Measurements from ENCODE around the gene JAG1.

JAG1 gene

GRCh38 chr20:10641893-10642292, 31.9 kb downstream of the JAG1 start:
- Histone ChIP-seq H3K9ac (ENCODE audit: low read length) (no peak overlapping the region), H3K36me3 (ENCODE audit: control insufficient read depth, insufficient read depth, low read length, severe bottlenecking) (peaks cover 93% of the 10 kb centered on the region), H3K4me3 (ENCODE audit: low read length) (no peak overlapping the region), H3K9me3 (ENCODE audit: control insufficient read depth, low read length) (no peaks in the 10 kb centered on the region), H3K27me3 (replicated peaks; ENCODE audit: control insufficient read depth, insufficient read depth, low read length) (no peaks in the 10 kb centered on the region), H3K4me1 (ENCODE audit: control insufficient read depth, insufficient read depth, low read length) (peaks cover 14% of the 10 kb centered on the region)
- no peak for DNase-seq (ENCODE audit: low read depth)

DNA sequence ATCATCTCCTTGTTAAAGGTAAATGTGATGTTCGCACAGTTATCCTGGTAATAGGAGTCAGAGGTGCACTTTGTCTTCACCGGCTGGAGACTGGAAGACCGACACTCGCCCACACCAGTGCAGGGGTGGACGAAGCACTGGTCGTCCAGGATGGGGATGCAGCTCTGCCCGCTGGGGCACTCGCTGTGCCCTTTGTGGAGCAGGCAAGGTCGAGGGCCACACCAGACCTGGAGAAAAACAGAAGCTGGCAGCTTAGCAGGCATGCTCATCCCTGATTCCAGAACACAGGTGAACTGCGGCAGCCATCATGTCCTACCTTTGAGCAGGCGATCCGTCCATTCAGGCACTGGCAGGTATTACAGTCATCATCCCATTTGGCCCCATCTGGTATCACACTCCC, 32.3 kb downstream of the JAG1 start:
- Histone ChIP-seq H3K9ac (ENCODE audit: low read length) (no peak overlapping the region), H3K36me3 (ENCODE audit: control insufficient read depth, insufficient read depth, low read length, severe bottlenecking) (peaks cover 88% of the 10 kb centered on the region), H3K27me3 (replicated peaks; ENCODE audit: control insufficient read depth, insufficient read depth, low read length) (no peaks in the 10 kb centered on the region)

DNA sequence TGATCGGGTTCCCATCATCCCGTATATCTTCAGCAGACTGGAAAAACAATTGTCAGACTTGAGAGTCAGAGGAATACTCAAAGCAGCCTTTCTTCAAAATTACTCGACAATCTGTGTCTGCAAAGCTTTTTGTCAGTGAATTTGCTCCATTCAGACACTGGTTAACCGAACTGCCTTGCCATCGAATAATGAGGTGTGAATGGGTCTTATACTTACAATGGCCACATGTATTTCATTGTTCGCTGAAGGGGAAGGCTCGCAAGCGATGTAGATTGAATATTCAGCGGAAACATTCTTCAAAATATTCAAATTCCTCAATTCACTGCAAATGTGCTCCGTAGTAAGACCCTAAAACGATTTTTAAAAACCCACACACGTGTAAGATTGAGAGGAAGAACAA, 32.9 kb downstream of the JAG1 start:
- peaks cover 83% of the 10 kb centered on the region for H3K36me3 ChIP-seq (ENCODE audit: control insufficient read depth, insufficient read depth, low read length, severe bottlenecking)
- no peak overlapping the region for H3K9ac ChIP-seq (ENCODE audit: low read length)
- peaks cover 24% of the 10 kb centered on the region for H3K4me1 ChIP-seq (ENCODE audit: control insufficient read depth, insufficient read depth, low read length)
- DNase-seq (ENCODE audit: low read depth), result no peak
- H3K27me3 ChIP-seq (replicated peaks; ENCODE audit: control insufficient read depth, insufficient read depth, low read length), result no peaks in the 10 kb centered on the region
- no peak overlapping the region for H3K4me3 ChIP-seq (ENCODE audit: low read length)
- no peaks in the 10 kb centered on the region for H3K9me3 ChIP-seq (ENCODE audit: control insufficient read depth, low read length)

More for the DNA sequence above, 32.3 kb downstream of the JAG1 start:
- no peak for DNase-seq (ENCODE audit: low read depth)
- Histone ChIP-seq H3K4me1 (ENCODE audit: control insufficient read depth, insufficient read depth, low read length) (peaks cover 18% of the 10 kb centered on the region), H3K9me3 (ENCODE audit: control insufficient read depth, low read length) (no peaks in the 10 kb centered on the region), H3K4me3 (ENCODE audit: low read length) (no peak overlapping the region)

DNA sequence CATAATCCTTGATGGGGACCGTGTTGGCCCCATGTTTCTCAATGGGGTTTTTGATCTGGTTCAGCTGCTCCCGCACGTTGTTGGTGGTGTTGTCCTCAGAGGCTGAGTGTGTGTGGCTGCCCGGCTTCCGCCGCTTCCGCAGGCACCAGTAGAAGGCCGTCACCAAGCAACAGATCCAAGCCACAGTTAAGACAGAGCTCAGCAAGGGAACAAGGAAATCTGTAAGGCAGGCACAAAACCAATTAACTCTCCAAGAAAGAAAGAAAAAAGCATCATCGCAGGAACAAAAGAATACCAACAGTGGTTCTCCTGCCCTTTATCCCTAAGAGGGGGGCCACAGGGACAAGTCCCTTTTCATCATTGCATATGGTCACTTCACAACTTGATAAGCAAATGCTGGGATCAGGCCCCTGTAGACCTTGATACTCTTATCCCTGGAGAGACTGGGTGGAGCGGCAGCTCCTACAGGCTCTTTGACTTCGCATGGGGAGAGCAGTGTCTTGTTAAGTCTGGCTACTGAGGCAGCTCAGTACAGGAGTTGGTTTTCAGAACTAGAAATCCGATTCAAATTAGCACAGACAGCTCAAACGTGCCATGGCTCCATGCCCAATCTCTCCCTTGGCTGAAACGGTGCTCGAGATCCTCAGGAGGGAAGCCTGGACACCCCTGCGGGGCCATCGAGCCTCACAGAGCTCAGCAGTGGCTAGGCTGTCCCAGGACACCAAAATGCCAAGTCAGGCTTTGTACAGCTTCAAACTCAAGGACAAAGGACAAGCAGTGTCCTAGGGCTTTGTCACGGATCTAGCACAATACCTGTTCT, 33.9 kb downstream of the JAG1 start:
- no peaks in the 10 kb centered on the region for H3K27me3 ChIP-seq (replicated peaks; ENCODE audit: control insufficient read depth, insufficient read depth, low read length)
- no peak for DNase-seq (ENCODE audit: low read depth)
- no peak overlapping the region for H3K9ac ChIP-seq (ENCODE audit: low read length)
- no peak overlapping the region for H3K4me3 ChIP-seq (ENCODE audit: low read length)
- peaks cover 34% of the 10 kb centered on the region for H3K4me1 ChIP-seq (ENCODE audit: control insufficient read depth, insufficient read depth, low read length)
- no peaks in the 10 kb centered on the region for H3K9me3 ChIP-seq (ENCODE audit: control insufficient read depth, low read length)
- peaks cover 73% of the 10 kb centered on the region for H3K36me3 ChIP-seq (ENCODE audit: control insufficient read depth, insufficient read depth, low read length, severe bottlenecking)

DNA sequence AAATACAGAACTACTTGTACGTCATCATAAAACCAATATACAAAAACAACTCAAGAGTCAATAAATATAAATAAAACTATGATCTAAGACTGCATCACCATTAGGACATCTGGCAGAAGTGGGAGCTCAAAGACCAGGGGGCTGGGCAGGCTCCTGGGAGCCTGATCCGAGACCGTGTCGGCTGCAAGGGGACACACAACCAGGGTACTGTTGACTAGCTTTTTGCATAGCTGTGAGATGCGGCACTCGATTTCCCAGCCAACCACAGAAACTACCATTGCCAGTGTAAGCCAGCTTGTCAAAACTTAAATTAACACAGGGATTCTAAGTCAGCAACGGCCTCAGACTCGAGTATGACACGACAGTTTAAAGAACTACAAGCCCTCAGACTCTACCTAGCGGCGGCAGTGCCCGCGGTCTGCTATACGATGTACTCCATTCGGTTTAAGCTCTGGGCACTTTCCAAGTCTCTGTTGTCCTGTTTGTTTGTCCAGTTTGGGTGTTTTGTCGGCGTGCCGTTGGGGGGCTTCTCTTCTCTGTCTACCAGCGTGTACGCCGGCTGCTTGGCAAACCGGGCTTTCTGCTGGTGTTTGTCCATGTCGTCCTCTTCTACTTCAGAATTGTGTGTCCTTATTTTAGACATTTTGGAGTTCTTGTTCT, 34.6 kb downstream of the JAG1 start:
- DNase-seq (ENCODE audit: low read depth), result no peak
- peaks cover 66% of the 10 kb centered on the region for H3K36me3 ChIP-seq (ENCODE audit: control insufficient read depth, insufficient read depth, low read length, severe bottlenecking)

DNA sequence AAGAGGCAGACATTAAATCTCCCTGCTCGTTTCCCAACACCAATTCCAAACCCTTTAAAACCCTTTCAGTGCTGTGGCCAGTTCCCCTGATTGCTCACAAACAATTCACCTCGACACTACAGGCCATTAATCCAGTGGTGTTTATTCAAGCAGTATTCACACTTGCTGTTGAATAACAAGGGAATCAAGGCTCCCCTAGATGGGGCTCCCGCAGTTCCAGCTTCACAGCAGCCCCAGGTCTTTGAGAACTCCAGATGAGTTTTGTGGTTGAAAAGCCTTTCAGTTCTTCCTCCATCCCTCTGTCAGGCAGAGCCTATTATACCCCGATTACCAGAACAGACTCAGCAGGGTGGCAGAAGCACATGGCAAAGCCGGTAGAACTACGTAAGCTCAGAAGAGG, 36.2 kb downstream of the JAG1 start:
- DNase-seq (ENCODE audit: low read depth), result no peak
- H3K36me3 ChIP-seq (ENCODE audit: control insufficient read depth, insufficient read depth, low read length, severe bottlenecking), result peaks cover 49% of the 10 kb centered on the region
- H3K4me3 ChIP-seq (ENCODE audit: low read length), result peak overlapping the region; percentile 5
- no peak overlapping the region for H3K9ac ChIP-seq (ENCODE audit: low read length)
- H3K9me3 ChIP-seq (ENCODE audit: control insufficient read depth, low read length), result no peaks in the 10 kb centered on the region
- no peaks in the 10 kb centered on the region for H3K27me3 ChIP-seq (replicated peaks; ENCODE audit: control insufficient read depth, insufficient read depth, low read length)
- H3K4me1 ChIP-seq (ENCODE audit: control insufficient read depth, insufficient read depth, low read length), result peaks cover 41% of the 10 kb centered on the region

More for the DNA sequence above, 34.6 kb downstream of the JAG1 start:
- Histone ChIP-seq H3K9ac (ENCODE audit: low read length) (no peak overlapping the region), H3K4me1 (ENCODE audit: control insufficient read depth, insufficient read depth, low read length) (peaks cover 41% of the 10 kb centered on the region), H3K4me3 (ENCODE audit: low read length) (no peak overlapping the region), H3K9me3 (ENCODE audit: control insufficient read depth, low read length) (no peaks in the 10 kb centered on the region), H3K27me3 (replicated peaks; ENCODE audit: control insufficient read depth, insufficient read depth, low read length) (no peaks in the 10 kb centered on the region)

GRCh38 chr20:10637031-10637559, 36.7 kb downstream of the JAG1 start:
- peaks cover 45% of the 10 kb centered on the region for H3K36me3 ChIP-seq (ENCODE audit: control insufficient read depth, insufficient read depth, low read length, severe bottlenecking)
- H3K9ac ChIP-seq (ENCODE audit: low read length), result peak overlapping the region; percentile 8
- H3K9me3 ChIP-seq (ENCODE audit: control insufficient read depth, low read length), result no peaks in the 10 kb centered on the region
- H3K4me3 ChIP-seq (ENCODE audit: low read length), result peak overlapping the region; percentile 5
- H3K4me1 ChIP-seq (ENCODE audit: control insufficient read depth, insufficient read depth, low read length), result peaks cover 41% of the 10 kb centered on the region
- H3K27me3 ChIP-seq (replicated peaks; ENCODE audit: control insufficient read depth, insufficient read depth, low read length), result no peaks in the 10 kb centered on the region
- no peak for DNase-seq (ENCODE audit: low read depth)

DNA sequence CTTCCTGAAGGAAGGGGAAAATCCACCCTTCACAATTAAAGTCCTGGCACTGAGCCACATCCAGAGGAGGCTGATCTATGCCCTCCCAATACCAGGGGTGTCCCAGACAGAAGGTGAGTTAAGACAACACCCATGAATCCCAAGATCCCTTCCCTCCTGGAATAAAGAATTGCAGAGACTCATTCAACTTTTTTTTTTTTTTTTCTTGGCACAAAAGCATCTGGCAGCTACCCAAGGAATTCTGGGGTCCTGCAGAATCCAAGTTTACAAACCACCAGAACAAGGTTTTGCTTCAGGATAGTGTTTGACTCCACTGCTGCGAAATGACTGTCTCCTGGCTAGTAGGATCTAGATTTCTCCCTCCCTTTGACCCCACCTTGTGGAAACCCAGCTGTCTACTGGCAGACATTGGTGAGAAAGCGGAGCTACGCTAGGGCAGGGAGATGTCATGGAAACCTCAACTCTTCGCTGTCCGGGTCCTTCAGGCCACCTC, 37.4 kb downstream of the JAG1 start:
- Histone ChIP-seq H3K4me1 (ENCODE audit: control insufficient read depth, insufficient read depth, low read length) (peaks cover 41% of the 10 kb centered on the region), H3K27me3 (replicated peaks; ENCODE audit: control insufficient read depth, insufficient read depth, low read length) (no peaks in the 10 kb centered on the region), H3K9ac (ENCODE audit: low read length) (peak overlapping the region; percentile 19), H3K36me3 (ENCODE audit: control insufficient read depth, insufficient read depth, low read length, severe bottlenecking) (peaks cover 37% of the 10 kb centered on the region), H3K4me3 (ENCODE audit: low read length) (peak overlapping the region; percentile 21), H3K9me3 (ENCODE audit: control insufficient read depth, low read length) (no peaks in the 10 kb centered on the region)
- DNase-seq (ENCODE audit: low read depth), result peak; percentile 29

DNA sequence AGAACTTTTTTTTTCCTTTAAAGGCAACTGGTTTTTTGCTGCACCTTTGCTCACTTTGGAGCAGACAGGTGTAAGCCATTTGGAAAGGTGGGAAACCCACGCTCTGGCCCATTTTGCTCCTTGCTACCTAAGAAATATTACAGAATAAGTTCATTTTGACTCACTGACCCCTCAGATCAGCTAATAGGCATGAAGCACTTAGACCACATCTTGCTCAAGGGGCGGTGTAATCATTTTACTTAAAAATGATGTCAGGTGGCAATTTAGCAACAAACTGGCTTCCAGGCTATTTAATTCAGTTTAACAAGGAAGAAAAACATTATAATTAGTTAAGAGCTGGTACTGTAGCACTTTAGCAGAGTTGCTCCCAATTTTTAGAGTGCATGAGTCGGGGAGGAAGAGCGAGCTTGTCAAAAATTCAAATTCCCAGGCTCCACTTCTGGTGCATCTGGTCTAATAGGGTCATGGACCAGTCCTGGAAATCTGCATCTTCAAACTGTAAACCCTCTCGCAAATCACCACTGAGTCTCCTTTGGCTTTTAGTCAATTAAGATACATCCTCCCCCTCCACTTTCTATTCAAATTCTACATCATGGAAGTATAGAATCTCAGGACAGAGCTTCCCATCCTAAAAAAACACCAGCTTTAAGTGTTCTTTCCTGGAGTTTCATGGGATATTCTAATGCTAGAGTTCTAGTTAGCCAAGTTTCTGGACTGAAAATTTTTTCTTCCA, 38.2 kb downstream of the JAG1 start:
- Histone ChIP-seq H3K4me1 (ENCODE audit: control insufficient read depth, insufficient read depth, low read length) (peaks cover 41% of the 10 kb centered on the region), H3K9me3 (ENCODE audit: control insufficient read depth, low read length) (no peaks in the 10 kb centered on the region), H3K4me3 (ENCODE audit: low read length) (peak overlapping the region; percentile 54), H3K36me3 (ENCODE audit: control insufficient read depth, insufficient read depth, low read length, severe bottlenecking) (peaks cover 30% of the 10 kb centered on the region), H3K9ac (ENCODE audit: low read length) (peak overlapping the region; percentile 62), H3K27me3 (replicated peaks; ENCODE audit: control insufficient read depth, insufficient read depth, low read length) (no peaks in the 10 kb centered on the region)
- peak; percentile 33 for DNase-seq (ENCODE audit: low read depth)

DNA sequence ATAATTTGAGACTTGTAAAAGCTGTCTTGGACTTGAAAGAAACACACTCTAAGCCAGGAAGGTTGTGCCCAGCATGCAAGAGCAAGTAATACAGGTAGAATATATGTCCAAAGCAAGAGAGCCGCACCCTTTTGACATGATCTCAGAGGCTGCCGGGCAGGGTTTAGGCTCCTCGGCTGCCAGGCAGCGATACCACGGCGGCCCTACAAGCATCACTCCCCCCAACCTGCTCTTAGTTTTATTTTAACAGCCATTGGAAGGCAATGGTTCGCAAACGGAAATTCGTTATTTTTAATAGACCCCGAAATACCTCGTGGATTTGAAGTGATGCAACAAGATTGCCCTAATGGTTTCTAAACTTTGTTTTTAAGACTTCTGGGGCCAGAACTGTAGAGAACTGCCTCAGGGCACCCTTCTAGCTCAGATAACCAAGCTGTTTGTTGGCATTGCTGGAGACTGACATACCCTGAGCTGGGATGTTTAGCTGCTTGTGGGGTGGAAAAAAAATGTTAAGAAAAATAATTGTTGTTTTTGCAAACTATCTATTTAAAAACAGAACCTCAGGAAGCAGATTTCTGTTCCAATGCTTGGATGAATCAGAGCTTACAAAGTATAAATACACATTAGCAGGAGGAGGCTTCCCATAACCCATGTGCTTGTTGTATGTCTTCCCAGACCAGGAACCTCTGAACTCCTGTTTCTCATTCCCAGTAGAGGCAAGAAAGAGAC, 39.0 kb downstream of the JAG1 start:
- H3K36me3 ChIP-seq (ENCODE audit: control insufficient read depth, insufficient read depth, low read length, severe bottlenecking), result peaks cover 22% of the 10 kb centered on the region

More for the DNA sequence above, 39.0 kb downstream of the JAG1 start:
- Histone ChIP-seq H3K4me1 (ENCODE audit: control insufficient read depth, insufficient read depth, low read length) (peaks cover 41% of the 10 kb centered on the region), H3K9ac (ENCODE audit: low read length) (peak overlapping the region; percentile 62), H3K27me3 (replicated peaks; ENCODE audit: control insufficient read depth, insufficient read depth, low read length) (no peaks in the 10 kb centered on the region), H3K9me3 (ENCODE audit: control insufficient read depth, low read length) (no peaks in the 10 kb centered on the region), H3K4me3 (ENCODE audit: low read length) (peak overlapping the region; percentile 54)
- DNase-seq (ENCODE audit: low read depth), result peak; percentile 80
